Measurements from ENCODE around the gene MRPS27.

The MRPS27 gene

GRCh38 chr5:72319976-72320752, at the start of gene MRPS27, which contains the start of gene PTCD2:
Gene MRPS27, minus strand, starts transcription at chr5:72320240. Its CDS starts 19 bp downstream, at chr5:72320221.
Gene PTCD2, plus strand, starts transcription at chr5:72320373. Its CDS starts 10 bp downstream, at chr5:72320383.
- DNase-seq: peak; percentile 99

GRCh38 chr5:72369711-72370110, 49.7 kb upstream of the MRPS27 start:
- no peak for DNase-seq

- DNase-seq: no peak
These were observed 49.3 kb upstream of the MRPS27 start for GRCh38 chr5:72369301-72369700.

GRCh38 chr5:72368271-72368670, 48.2 kb upstream of the MRPS27 start:
- no peak for DNase-seq

GRCh38 chr5:72366324-72366976, 46.4 kb upstream of the MRPS27 start:
- peak; percentile 84 for DNase-seq

- no peak for DNase-seq
These were observed 44.9 kb upstream of the MRPS27 start for GRCh38 chr5:72364951-72365350.

- no peak for DNase-seq
These were observed 44.1 kb upstream of the MRPS27 start for GRCh38 chr5:72364171-72364570.

- peak; percentile 90 for DNase-seq
These were observed 43.2 kb upstream of the MRPS27 start for GRCh38 chr5:72363166-72363802.

- no peak for DNase-seq
These were observed 39.8 kb upstream of the MRPS27 start for GRCh38 chr5:72359886-72360285.

- no peak for DNase-seq
These were observed 38.9 kb upstream of the MRPS27 start for GRCh38 chr5:72358925-72359324.

- no peak for DNase-seq
These were observed 36.3 kb upstream of the MRPS27 start for GRCh38 chr5:72356361-72356760.

- peak; percentile 52 for DNase-seq
These were observed 35.8 kb upstream of the MRPS27 start for GRCh38 chr5:72355706-72356299.

- peak; percentile 52 for DNase-seq
These were observed 33.0 kb upstream of the MRPS27 start for GRCh38 chr5:72353046-72353445.

GRCh38 chr5:72352616-72353015, 32.6 kb upstream of the MRPS27 start:
- no peak for DNase-seq

- no peak for DNase-seq
These were observed 31.3 kb upstream of the MRPS27 start for GRCh38 chr5:72351376-72351775.

GRCh38 chr5:72347801-72348308, 27.8 kb upstream of the MRPS27 start:
- DNase-seq: peak; percentile 94

- no peak for DNase-seq
These were observed 26.4 kb upstream of the MRPS27 start for GRCh38 chr5:72346398-72346797.

- DNase-seq: no peak
These were observed 18.7 kb upstream of the MRPS27 start for GRCh38 chr5:72338689-72339209.

- no peak for DNase-seq
These were observed 17.1 kb upstream of the MRPS27 start for GRCh38 chr5:72337159-72337558.

GRCh38 chr5:72330712-72331111, 10.7 kb upstream of the MRPS27 start:
- DNase-seq: no peak

- DNase-seq: peak; percentile 46
These were observed 8.1 kb upstream of the MRPS27 start for GRCh38 chr5:72328172-72328571.

- DNase-seq: no peak
These were observed 6.2 kb upstream of the MRPS27 start for GRCh38 chr5:72326306-72326649.
